ENCODE data around the gene ASTN2.

DNA sequence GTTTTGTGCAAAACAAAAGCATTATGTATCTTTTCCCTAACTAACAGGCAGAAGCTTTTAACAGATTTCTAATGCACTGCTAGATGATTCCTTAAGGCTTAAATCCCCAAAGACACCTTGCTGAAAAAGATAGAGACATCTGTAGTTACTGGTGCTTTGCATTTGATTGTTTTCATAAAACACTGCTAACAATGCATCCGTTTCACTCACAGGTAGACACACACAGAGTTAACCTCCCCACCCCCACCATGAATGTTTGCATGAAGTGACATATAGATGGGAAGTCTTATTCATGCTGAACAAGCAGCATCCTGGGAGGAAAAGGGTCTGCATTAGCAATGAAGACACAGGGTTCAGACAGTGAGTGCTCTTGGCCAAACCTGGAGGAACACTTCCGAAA is 100.9 kb downstream of the ASTN2 start:
- TF ChIP-seq POLR2AphosphoS5 (IDR thresholded peaks at IDR 0.05; ENCODE audit: low read depth, low read length) (no peak), SIN3A (IDR thresholded peaks at IDR 0.05; ENCODE audit: borderline replicate concordance, insufficient read depth, low read length) (no peak), TAF1 (IDR thresholded peaks at IDR 0.05; ENCODE audit: borderline replicate concordance, insufficient read depth, low read length) (no peak)
- TF ChIP-seq, protein P1, sequence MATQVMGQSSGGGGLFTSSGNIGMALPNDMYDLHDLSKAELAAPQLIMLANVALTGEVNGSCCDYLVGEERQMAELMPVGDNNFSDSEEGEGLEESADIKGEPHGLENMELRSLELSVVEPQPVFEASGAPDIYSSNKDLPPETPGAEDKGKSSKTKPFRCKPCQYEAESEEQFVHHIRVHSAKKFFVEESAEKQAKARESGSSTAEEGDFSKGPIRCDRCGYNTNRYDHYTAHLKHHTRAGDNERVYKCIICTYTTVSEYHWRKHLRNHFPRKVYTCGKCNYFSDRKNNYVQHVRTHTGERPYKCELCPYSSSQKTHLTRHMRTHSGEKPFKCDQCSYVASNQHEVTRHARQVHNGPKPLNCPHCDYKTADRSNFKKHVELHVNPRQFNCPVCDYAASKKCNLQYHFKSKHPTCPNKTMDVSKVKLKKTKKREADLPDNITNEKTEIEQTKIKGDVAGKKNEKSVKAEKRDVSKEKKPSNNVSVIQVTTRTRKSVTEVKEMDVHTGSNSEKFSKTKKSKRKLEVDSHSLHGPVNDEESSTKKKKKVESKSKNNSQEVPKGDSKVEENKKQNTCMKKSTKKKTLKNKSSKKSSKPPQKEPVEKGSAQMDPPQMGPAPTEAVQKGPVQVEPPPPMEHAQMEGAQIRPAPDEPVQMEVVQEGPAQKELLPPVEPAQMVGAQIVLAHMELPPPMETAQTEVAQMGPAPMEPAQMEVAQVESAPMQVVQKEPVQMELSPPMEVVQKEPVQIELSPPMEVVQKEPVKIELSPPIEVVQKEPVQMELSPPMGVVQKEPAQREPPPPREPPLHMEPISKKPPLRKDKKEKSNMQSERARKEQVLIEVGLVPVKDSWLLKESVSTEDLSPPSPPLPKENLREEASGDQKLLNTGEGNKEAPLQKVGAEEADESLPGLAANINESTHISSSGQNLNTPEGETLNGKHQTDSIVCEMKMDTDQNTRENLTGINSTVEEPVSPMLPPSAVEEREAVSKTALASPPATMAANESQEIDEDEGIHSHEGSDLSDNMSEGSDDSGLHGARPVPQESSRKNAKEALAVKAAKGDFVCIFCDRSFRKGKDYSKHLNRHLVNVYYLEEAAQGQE (IDR thresholded peaks at IDR 0.05; ENCODE audit: insufficient read depth in 1 of 2, low read depth in 2 of 2, low read length in 2 of 2), result no peak

All from PFSK-1 (cell line).